Right atrium auricular region (tissue), 2 donors: ENCODE measurements around the gene BCL11A. TPM values are rescaled to one million over a fixed set of nuclear protein-coding genes. Genes with fewer than 3 reads are reported as not detected.

Experiments used
- DNase-seq: peaks from one replicate; pipeline ENCODE4 v3.0.0-alpha.2; 2019; ENCODE audit warnings: low spot score
- H3K27ac ChIP-seq, 2 donors: fragments of 200-600 bp; sonication (generic); 1 replicate in 1 of 2; 2 replicates in 1 of 2; pipeline ENCODE4 v1.5.1; 2016 to 2019
- H3K27me3 ChIP-seq, 2 donors: fragments of 200-600 bp; sonication (generic); one replicate each; pipeline versions ENCODE4 v1.5.1 to v1.6.0; 2017 to 2019
- H3K36me3 ChIP-seq: fragments of 200-600 bp; sonication (generic); one replicate; pipeline ENCODE4 v1.5.1; 2016
- H3K4me1 ChIP-seq, 2 donors: fragments of 200-600 bp; sonication (generic); one replicate each; pipeline versions ENCODE4 v1.5.1 to v1.6.0; 2017 to 2019
- H3K4me3 ChIP-seq, 2 donors: fragments of 200-600 bp; sonication (generic); 1 replicate in 1 of 2; 2 replicates in 1 of 2; pipeline ENCODE4 v1.5.1; 2017 to 2019; ENCODE audit warnings: mild to moderate bottlenecking in 1 of 2, moderate library complexity in 1 of 2
- H3K9me3 ChIP-seq, 2 donors: fragments of 200-600 bp; sonication (generic); one replicate each; pipeline ENCODE4 v1.5.1; 2019
- CTCF ChIP-seq, 2 donors: fragments of 200-600 bp; sonication (generic); IDR thresholded peaks; one replicate each; pipeline ENCODE4 v1.5.1; 2019; ENCODE audit warnings: antibody characterized with exemption in 2 of 2
- total RNA-seq, 2 donors: library from RNA; depleted of rRNA; stranded (reverse); fragments of >200 nt; gene quantifications; one replicate each; pipeline ENCODE4 v1.1.0, GENCODE V29; 2016

BCL11A gene
- total RNA-seq, 2 donors from 2014 or later: 2.2 to 3.3 TPM

GRCh38 chr2:60480089-60480773 is 73.2 kb downstream of the BCL11A start:
- no peak overlapping the region for H3K27ac ChIP-seq
- H3K27me3 ChIP-seq: no peaks in the 10 kb centered on the region
- H3K4me1 ChIP-seq: peaks cover 0 to 43% of the 10 kb centered on the region in 2 donors
- no peak for DNase-seq
- H3K36me3 ChIP-seq: no peaks in the 10 kb centered on the region
- no peaks in the 10 kb centered on the region for H3K9me3 ChIP-seq
- no peak overlapping the region for H3K4me3 ChIP-seq
- TF ChIP-seq CTCF (IDR thresholded peaks at IDR 0.05): no peak

- H3K36me3 ChIP-seq: no peaks in the 10 kb centered on the region
- TF ChIP-seq CTCF (IDR thresholded peaks at IDR 0.05): no peak
- no peak overlapping the region for H3K27ac ChIP-seq
- H3K9me3 ChIP-seq: no peaks in the 10 kb centered on the region
- no peak for DNase-seq
- H3K27me3 ChIP-seq: no peaks in the 10 kb centered on the region
- peaks cover 0 to 36% of the 10 kb centered on the region in 2 donors for H3K4me1 ChIP-seq
- no peak overlapping the region for H3K4me3 ChIP-seq
These were observed 74.0 kb downstream of the BCL11A start for GRCh38 chr2:60479226-60480088.

- no peaks in the 10 kb centered on the region for H3K27me3 ChIP-seq
- H3K4me1 ChIP-seq: peaks cover 0 to 28% of the 10 kb centered on the region in 2 donors
- no peaks in the 10 kb centered on the region for H3K36me3 ChIP-seq
- TF ChIP-seq CTCF (IDR thresholded peaks at IDR 0.05): no peak
- no peaks in the 10 kb centered on the region for H3K9me3 ChIP-seq
- no peak overlapping the region for H3K27ac ChIP-seq
- no peak for DNase-seq
- H3K4me3 ChIP-seq: no peak overlapping the region
These were observed 74.8 kb downstream of the BCL11A start for GRCh38 chr2:60478660-60479059.

- no peak for DNase-seq
- TF ChIP-seq CTCF (IDR thresholded peaks at IDR 0.05): no peak
These were observed 77.1 kb downstream of the BCL11A start for GRCh38 chr2:60476206-60476954.

DNA sequence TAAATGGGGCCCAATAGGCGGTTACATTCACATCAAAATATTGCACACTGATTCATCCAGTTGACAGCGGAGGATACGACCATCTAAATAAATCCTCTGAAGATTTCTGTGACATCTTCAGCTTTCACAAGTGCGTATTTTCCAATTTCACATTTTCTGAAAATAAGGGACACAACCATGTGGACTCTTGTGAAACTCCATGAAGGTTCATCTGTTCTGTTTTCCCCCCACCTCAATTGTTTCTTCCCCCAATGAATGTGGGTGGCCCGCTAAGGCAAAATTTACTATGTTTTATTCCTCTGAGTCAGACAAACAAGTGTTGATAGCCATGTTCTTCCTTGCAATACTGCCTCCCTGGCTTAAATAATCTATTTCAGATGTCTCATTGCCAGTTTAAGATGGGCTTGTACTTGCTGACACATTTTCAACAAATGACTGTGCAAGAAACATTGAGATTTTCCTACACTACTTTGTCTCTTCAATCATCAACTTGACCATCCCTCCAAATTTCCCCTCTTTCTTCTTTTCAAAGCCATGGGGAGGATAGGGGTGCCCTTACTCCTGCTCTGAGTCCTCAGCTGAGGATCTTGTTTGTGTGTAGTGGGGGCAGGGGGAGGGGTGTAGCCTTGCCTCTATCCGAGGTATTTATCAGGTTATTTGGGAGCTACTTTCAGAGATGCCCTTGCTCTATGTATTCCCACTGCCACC is 78.2 kb downstream of the BCL11A start:
- Histone ChIP-seq H3K27ac (no peak overlapping the region), H3K4me3 (no peak overlapping the region), H3K36me3 (no peaks in the 10 kb centered on the region), H3K9me3 (no peaks in the 10 kb centered on the region), H3K27me3 (no peaks in the 10 kb centered on the region), H3K4me1 (peaks cover 0 to 17% of the 10 kb centered on the region in 2 donors)
- no peak for TF ChIP-seq CTCF (IDR thresholded peaks at IDR 0.05)
- DNase-seq: no peak

More at GRCh38 chr2:60476206-60476954, 77.1 kb downstream of the BCL11A start:
- Histone ChIP-seq H3K36me3 (no peaks in the 10 kb centered on the region), H3K4me3 (no peak overlapping the region), H3K27ac (no peak overlapping the region), H3K27me3 (no peaks in the 10 kb centered on the region), H3K4me1 (peaks cover 0 to 17% of the 10 kb centered on the region in 2 donors), H3K9me3 (no peaks in the 10 kb centered on the region)
